ENCODE data around the gene SLC25A19.

Gene SLC25A19

DNA sequence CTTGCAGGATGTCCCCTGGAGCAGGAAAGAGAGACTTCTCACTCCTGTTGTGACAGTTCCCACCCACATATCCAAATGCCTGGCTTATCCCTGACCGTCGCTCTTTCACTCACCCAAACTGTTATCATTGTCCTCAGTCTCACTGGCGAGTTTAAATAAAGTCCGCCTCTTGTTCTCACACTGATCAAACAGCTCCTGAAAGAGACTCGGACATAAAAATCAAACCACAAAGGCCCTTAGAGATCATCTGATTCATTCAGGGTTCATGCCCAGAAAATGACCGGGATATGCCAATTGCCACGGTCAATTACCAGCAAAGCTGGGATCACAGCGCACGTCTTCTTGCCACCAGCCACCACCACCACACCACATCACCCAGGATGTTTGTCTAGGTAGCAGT is 47.7 kb downstream of the SLC25A19 start:
- no peak for DNase-seq (ENCODE audit: low read depth)

- no peak for DNase-seq (ENCODE audit: low read depth)
These were observed 48.1 kb downstream of the SLC25A19 start for GRCh38 chr17:75241143-75241430.

DNA sequence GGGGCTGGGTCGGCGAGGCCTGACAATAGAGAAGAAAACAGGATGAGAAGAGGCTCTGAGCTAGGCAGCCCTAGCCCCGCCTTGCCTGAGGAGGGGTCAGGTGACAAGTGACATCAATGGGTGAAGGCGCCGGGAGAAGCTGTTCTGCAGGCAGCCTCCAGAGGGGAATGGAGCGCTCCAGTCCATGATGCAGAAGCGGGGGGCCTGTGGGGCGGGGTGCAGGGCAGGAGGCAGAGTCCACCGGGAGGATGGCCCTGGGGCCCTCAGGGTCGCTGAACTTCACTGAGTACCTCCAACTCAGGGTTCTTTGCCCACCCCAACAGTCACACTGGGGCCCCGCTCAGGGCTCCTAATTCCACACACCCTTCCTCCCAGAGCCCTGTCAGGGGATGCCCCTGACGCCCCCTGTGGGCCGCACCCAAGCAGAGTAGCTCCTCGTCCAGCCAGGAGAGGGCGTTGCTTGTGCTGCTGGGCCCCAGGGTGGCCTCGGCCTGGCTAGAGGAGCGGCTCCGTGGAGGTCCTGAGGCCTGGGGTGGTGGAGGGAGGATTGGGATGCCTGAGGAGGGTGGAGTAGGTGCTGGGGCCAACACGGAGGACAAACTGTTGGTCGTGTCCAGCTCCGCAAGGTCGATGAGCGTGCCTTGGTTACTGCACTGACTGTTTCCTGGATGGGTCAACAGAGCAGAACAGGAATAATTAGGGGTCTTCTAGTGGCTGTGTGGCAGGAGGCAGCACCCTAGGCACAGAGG is 48.7 kb downstream of the SLC25A19 start:
- no peak for DNase-seq (ENCODE audit: low read depth)

DNA sequence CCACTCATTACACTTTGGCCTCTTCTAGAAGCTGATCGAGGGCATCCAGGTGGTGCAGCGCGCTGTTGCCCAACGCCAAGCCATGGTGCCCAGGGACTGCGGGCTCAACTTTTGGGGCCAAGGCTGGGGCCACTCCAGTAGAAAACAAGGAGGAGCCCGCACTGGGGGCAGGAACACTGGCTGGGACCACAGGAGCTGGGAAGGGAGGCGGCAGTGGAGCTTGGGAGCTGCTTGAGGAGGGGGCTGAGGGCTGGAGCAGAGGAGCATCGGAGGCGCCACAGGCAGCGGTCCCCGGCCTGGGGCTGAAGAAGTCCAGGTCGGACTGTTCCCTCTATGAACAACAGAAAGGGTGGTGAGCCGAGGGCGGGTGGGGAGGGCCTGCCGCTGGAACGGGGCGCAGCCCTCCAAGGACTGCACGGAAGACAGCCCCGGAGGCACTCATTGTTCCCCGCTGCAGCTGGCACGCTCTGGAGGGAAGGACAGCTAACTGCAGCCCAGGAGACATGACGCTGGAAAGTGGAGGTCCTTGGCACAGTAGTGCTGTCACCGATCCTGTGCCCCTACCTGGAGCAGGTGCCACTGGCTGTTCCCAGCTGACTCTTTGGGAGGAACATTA is 49.3 kb downstream of the SLC25A19 start:
- no peak for DNase-seq (ENCODE audit: low read depth)

- no peak for DNase-seq (ENCODE audit: low read depth)
These were observed 50.0 kb downstream of the SLC25A19 start for GRCh38 chr17:75239214-75239613.

GRCh38 chr17:75238684-75239191 is 50.5 kb downstream of the SLC25A19 start:
- DNase-seq (ENCODE audit: low read depth): peak; percentile 46

GRCh38 chr17:75238020-75238580 is 51.1 kb downstream of the SLC25A19 start:
- no peak for DNase-seq (ENCODE audit: low read depth)

GRCh38 chr17:75237100-75238014 is 51.9 kb downstream of the SLC25A19 start:
- DNase-seq (ENCODE audit: low read depth): no peak

DNA sequence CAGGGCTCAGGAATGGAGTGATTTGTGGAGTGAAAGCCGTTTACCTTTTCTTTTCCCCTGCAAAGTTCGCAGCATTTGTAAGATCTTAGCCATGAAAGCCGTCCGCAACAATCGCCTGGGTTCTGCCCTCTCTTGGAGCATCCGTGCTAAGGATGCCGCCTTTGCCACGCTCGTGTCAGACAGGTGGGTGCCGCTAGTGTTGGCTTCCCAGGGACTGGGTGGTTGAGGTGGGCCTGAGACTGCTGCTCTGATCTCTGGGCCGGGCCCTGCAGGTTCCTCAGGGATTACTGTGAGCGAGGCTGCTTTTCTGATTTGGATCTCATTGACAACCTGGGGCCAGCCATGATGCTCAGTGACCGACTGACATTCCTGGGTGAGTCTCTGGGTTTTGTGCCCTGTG is 56.4 kb downstream of the SLC25A19 start:
- DNase-seq (ENCODE audit: low read depth): no peak

DNA sequence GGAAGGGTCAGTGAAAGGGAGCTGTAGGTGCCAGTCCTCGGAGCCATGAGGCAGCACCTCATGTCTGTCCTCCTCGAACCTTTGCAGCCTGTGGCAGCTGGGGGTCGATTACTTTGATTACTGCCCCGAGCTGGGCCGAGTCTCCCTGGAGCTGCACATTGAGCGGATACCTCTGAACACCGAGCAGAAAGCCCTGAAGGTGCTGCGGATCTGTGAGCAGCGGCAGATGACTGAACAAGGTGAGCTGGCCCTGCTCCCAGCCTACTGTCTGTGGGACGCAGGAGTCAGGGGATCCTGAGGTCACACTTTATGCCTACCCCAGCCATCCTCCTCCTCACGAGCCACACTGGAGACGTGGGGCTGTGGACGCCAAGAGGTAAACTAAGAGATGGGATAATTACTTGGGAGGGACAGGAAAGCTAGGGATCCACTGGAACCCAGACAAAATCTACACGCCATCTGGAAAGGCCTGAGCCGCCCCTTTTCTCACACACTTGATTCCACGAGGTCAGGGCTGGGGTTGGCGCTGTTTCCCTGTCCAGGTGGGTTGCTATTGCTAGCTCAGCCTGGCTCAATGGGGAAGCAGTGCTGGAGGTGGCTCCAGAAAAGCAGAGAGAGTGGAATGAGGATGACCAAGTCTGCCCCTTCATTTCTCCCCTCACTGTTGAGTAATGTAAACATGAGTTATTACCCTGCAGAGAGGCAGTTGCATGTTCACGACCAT is 57.3 kb downstream of the SLC25A19 start:
- no peak for DNase-seq (ENCODE audit: low read depth)

DNA sequence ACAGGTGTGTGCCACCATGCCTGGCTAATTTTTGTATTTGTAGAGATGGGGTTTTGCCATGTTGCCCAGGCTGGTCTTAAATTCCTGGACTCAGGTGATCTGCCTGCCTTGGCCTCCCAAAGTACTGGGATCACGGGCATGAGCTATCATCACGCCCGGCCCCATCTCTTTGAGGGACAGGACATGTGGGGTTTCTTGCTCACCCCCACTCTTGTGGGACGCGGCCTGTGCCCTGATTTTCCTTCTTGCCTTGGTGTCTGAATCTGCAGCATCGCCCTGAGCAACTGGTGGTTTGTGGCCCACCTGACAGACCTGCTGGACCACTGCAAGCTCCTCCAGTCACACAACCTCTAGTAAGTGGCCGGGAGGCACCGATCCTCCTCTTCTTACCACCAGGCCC is 58.2 kb downstream of the SLC25A19 start:
- no peak for DNase-seq (ENCODE audit: low read depth)

DNA sequence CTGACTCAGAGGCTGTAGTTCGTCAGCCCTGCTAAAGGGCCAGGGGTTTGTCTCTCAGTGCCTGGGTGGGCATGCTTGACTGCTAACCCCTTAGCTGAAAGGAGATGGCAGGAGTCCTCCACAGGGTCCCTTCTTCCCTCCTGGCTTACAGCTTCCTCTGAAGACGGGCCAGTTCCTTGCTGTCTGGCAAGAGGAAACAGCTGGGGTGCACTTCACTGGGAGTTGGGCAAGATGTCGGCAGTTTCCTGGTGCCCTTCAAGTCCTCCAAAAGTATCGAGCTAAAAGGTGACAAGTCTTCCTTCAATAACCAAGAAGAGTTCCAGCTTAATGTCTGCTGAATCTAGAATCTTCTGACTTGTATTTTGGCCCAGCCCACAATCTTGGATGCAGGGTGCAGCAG is 60.4 kb downstream of the SLC25A19 start:
- no peak for DNase-seq (ENCODE audit: low read depth)

DNA sequence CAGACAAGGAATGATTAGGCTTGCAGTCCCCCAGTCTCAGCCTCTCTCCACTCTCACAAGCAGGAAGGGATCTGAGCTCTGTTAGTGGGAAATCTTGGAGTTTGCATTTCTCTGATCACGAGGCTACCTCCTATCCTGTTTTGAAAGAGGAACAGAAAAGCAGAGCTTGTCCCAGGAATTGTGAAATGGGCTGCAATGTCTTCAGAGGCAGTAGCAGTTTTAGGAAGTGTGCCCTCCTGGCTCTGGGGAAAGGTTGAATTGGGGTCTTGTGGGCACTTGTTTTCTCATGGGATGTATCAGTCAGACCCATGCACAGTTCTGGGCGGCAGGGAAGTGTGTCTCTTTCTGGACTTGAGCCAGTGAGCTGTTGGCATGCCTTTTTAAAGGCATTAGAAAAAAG is 60.9 kb downstream of the SLC25A19 start:
- no peak for DNase-seq (ENCODE audit: low read depth)

- DNase-seq (ENCODE audit: low read depth): no peak
These were observed 61.5 kb downstream of the SLC25A19 start for GRCh38 chr17:75227729-75228128.

DNA sequence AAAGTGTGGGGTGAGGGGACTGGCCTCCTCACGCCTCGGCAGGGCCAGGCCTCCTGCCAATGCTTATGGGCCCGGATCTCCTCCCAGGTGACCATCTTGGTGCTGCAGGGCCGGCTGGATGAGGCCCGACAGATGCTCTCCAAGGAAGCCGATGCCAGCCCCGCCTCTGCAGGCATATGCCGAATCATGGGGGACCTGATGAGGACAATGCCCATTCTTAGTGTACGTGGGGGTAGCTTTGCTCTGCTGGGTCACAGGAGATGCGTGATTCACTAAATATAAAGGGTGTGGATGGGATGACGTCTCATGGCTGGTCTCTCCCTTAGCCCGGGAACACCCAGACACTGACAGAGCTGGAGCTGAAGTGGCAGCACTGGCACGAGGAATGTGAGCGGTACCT is 64.2 kb downstream of the SLC25A19 start:
- no peak for DNase-seq (ENCODE audit: low read depth)
